Activated CD4-positive, alpha-beta T cell treated with anti-CD3 and anti-CD28 coated beads, Interleukin-2, amount 50 U/mL, for 24 hours (primary cell): ENCODE data around the gene THRAP3.

Experiments used
- DNase-seq, 2 donors: peaks; one replicate each; pipeline ENCODE4 v3.0.0-alpha.2; 2020; ENCODE audit warnings: low read depth in 1 of 2, low spot score in 1 of 2

THRAP3 gene

GRCh38 chr1:36295390-36295789 is 71.1 kb downstream of the THRAP3 start:
- DNase-seq, result no peak

- DNase-seq, result no peak
Measured at GRCh38 chr1:36297062-36297461, 72.8 kb downstream of the THRAP3 start.

- no peak for DNase-seq
Measured at GRCh38 chr1:36298640-36299039, 74.4 kb downstream of the THRAP3 start.

- DNase-seq, result peak in 1 of 2 donors; percentile 35
Measured at GRCh38 chr1:36300526-36300925, 76.3 kb downstream of the THRAP3 start.

GRCh38 chr1:36301220-36301619 is 77.0 kb downstream of the THRAP3 start:
- DNase-seq, result no peak

- no peak for DNase-seq
Measured at GRCh38 chr1:36303244-36303643, 79.0 kb downstream of the THRAP3 start.

GRCh38 chr1:36303650-36304360 is 79.6 kb downstream of the THRAP3 start:
- DNase-seq, result no peak

GRCh38 chr1:36304521-36304920 is 80.3 kb downstream of the THRAP3 start:
- no peak for DNase-seq

- DNase-seq, result peak in 1 of 2 donors; percentile 46
Measured at GRCh38 chr1:36304970-36305914, 81.0 kb downstream of the THRAP3 start.

- DNase-seq, result no peak
Measured at GRCh38 chr1:36305915-36306209, 81.6 kb downstream of the THRAP3 start.

- no peak for DNase-seq
Measured at GRCh38 chr1:36306210-36306901, 82.1 kb downstream of the THRAP3 start, which contains the start of gene SH3D21. Gene SH3D21, plus strand, starts transcription at chr1:36306368. Its CDS starts 53 bp downstream, at chr1:36306421.

- DNase-seq, result peak; percentile 79 to 83
Measured at GRCh38 chr1:36306902-36307456, 82.7 kb downstream of the THRAP3 start.

GRCh38 chr1:36307601-36308330 is 83.5 kb downstream of the THRAP3 start:
- DNase-seq, result no peak

GRCh38 chr1:36309397-36309796 is 85.2 kb downstream of the THRAP3 start:
- DNase-seq, result no peak

GRCh38 chr1:36320291-36320761 is 96.1 kb downstream of the THRAP3 start:
- no peak for DNase-seq

GRCh38 chr1:36320767-36321118 is 96.5 kb downstream of the THRAP3 start:
- DNase-seq, result no peak

- DNase-seq, result no peak
Measured at GRCh38 chr1:36321119-36321951, 97.1 kb downstream of the THRAP3 start.

GRCh38 chr1:36322041-36322785 is 98.0 kb downstream of the THRAP3 start:
- no peak for DNase-seq
